Mucosa of descending colon (tissue), 3 donors: ENCODE data around the gene HS3ST2. TPM values are rescaled to one million over a fixed set of nuclear protein-coding genes. Genes with fewer than 3 reads are reported as not detected.

ENCODE experiments used
- ATAC-seq: fragments of 200-7000 bp; cut with Tn5 transposase; one replicate; pipeline ENCODE4 v1.9.1; 2020; ENCODE audit warnings: mild to moderate bottlenecking, moderate library complexity
- DNase-seq, 3 donors: peaks; one replicate each; pipeline ENCODE4 v3.0.0-alpha.2; 2020
- H3K36me3 ChIP-seq: fragments of 200-600 bp; one replicate; pipeline ENCODE4 v1.8.0; 2021; ENCODE audit warnings: low read depth, mild to moderate bottlenecking
- H3K4me1 ChIP-seq: fragments of 200-600 bp; one replicate; pipeline ENCODE4 v1.8.0; 2021; ENCODE audit warnings: low read depth, mild to moderate bottlenecking
- H3K4me3 ChIP-seq: fragments of 200-600 bp; one replicate; pipeline ENCODE4 v1.8.0; 2021; ENCODE audit warnings: mild to moderate bottlenecking
- H3K9me3 ChIP-seq: fragments of 200-600 bp; one replicate; pipeline ENCODE4 v1.8.0; 2021; ENCODE audit warnings: mild to moderate bottlenecking
- CTCF ChIP-seq: fragments of 200-600 bp; IDR thresholded peaks from one replicate; pipeline ENCODE4 v1.8.0; 2022; ENCODE audit warnings: antibody characterized with exemption, mild to moderate bottlenecking
- intact Hi-C, 2 donors: fragments of 100-400 bp; cut with DNase I in 1 of 2; cut with micrococcal nuclease in 1 of 2; formaldehyde crosslinking; loops; one replicate each; pipeline versions ENCODE4 v1.11.0 to v1.11.1; 2022; cut with DNase I, micrococcal nuclease
- total RNA-seq, 3 donors: library from RNA; stranded (reverse); fragmentation: NEBNext Ultra II Directional in 2 of 3; extraction: Animal tissue kit (Norgen Biotek cat#: 25700) in 2 of 3; gene quantifications; one replicate each; pipeline versions ENCODE4 v1.2.1 to v1.2.4, GENCODE V29; 2021 to 2023
- donor health status: DM: no; HTN: no; CAD: no; lungs with moderate emphysema.
- donor health status: DM: no; HTN: no; CAD: no.
- donor health status: DM: no; HTN: yes; CAD: no.

The HS3ST2 gene
- total RNA-seq, 3 donors from 2014 or later: 0.20 to 1.6 (median 0.24) TPM

GRCh38 chr16:22843122-22843521, 29.2 kb downstream of the HS3ST2 start:
- Histone ChIP-seq H3K4me3 (no peak overlapping the region), H3K9me3 (no peaks in the 10 kb centered on the region), H3K4me1 (no peaks in the 10 kb centered on the region), H3K36me3 (no peaks in the 10 kb centered on the region)
- DNase-seq (no peak), ATAC-seq (no peak)
- TF ChIP-seq CTCF: no peak
- intact Hi-C loops: no loop called here

GRCh38 chr16:22843856-22844255, 29.9 kb downstream of the HS3ST2 start:
- no peaks in the 10 kb centered on the region for H3K36me3 ChIP-seq
- H3K9me3 ChIP-seq: no peaks in the 10 kb centered on the region
- intact Hi-C loops: no loop called here
- H3K4me3 ChIP-seq: no peak overlapping the region
- no peaks in the 10 kb centered on the region for H3K4me1 ChIP-seq
- TF ChIP-seq CTCF: no peak
- DNase-seq: no peak
- no peak for ATAC-seq

GRCh38 chr16:22844416-22844815, 30.5 kb downstream of the HS3ST2 start:
- DNase-seq (no peak), ATAC-seq (no peak)
- Histone ChIP-seq H3K4me1 (no peaks in the 10 kb centered on the region), H3K36me3 (no peaks in the 10 kb centered on the region), H3K4me3 (no peak overlapping the region), H3K9me3 (no peaks in the 10 kb centered on the region)
- intact Hi-C loops: no loop called here
- no peak for TF ChIP-seq CTCF

GRCh38 chr16:22847100-22847499, 33.1 kb downstream of the HS3ST2 start:
- H3K4me1 ChIP-seq: no peaks in the 10 kb centered on the region
- no peaks in the 10 kb centered on the region for H3K36me3 ChIP-seq
- H3K9me3 ChIP-seq: no peaks in the 10 kb centered on the region
- no peak for ATAC-seq
- DNase-seq: no peak
- no peak overlapping the region for H3K4me3 ChIP-seq
- intact Hi-C loops: no loop called here
- TF ChIP-seq CTCF: no peak

GRCh38 chr16:22847690-22848089, 33.7 kb downstream of the HS3ST2 start:
- H3K4me3 ChIP-seq: no peak overlapping the region
- no peaks in the 10 kb centered on the region for H3K9me3 ChIP-seq
- TF ChIP-seq CTCF: no peak
- H3K4me1 ChIP-seq: no peaks in the 10 kb centered on the region
- ATAC-seq (no peak), DNase-seq (no peak)
- intact Hi-C loops: no loop called here
- no peaks in the 10 kb centered on the region for H3K36me3 ChIP-seq

- H3K4me3 ChIP-seq: no peak overlapping the region
- TF ChIP-seq CTCF: no peak
- ATAC-seq (no peak), DNase-seq (no peak)
- H3K36me3 ChIP-seq: no peaks in the 10 kb centered on the region
- intact Hi-C loops: no loop called here
- H3K9me3 ChIP-seq: no peaks in the 10 kb centered on the region
- no peaks in the 10 kb centered on the region for H3K4me1 ChIP-seq
Measured at GRCh38 chr16:22848451-22848850, 34.5 kb downstream of the HS3ST2 start.
